GM12878 (cell line): ENCODE measurements around the gene NDE1. TPM values are rescaled to one million over a fixed set of nuclear protein-coding genes. Genes with fewer than 3 reads are reported as not detected.

Experiments
- ASH2L ChIP-seq: fragments of 300-600, 200-600 bp; sonication (generic); IDR thresholded peaks from 2 replicates; pipeline ENCODE4 v1.6.1; 2017; ENCODE audit warnings: low read depth, mild to moderate bottlenecking, borderline replicate concordance
- BHLHE40 ChIP-seq, 2 experiments: fragments of 450-650 bp in 1 of 2; IDR thresholded peaks; 2 replicates each; pipeline ENCODE4 v1.6.1; 2011 to 2017; ENCODE audit warnings: low read depth in 2 of 2, borderline replicate concordance in 1 of 2, improper control_type of control experiment in 1 of 2, low read length in 1 of 2, mild to moderate bottlenecking in 1 of 2
- CEBPB ChIP-seq, 2 experiments: fragments of 150-350 bp in 1 of 2; IDR thresholded peaks; 2 replicates each; pipeline ENCODE4 v1.6.1; 2012 to 2014; ENCODE audit warnings: low read depth in 2 of 2, low read length in 2 of 2, borderline replicate concordance in 1 of 2, inconsistent platforms in 1 of 2
- ESRRA ChIP-seq: IDR thresholded peaks from 2 replicates; pipeline ENCODE4 v1.6.1; 2012; ENCODE audit warnings: mild to moderate bottlenecking, low read length, improper control_type of control experiment
- FOXM1 ChIP-seq: IDR thresholded peaks from 2 replicates; pipeline ENCODE4 v1.6.1; 2012; ENCODE audit warnings: low read depth, mild to moderate bottlenecking, inconsistent platforms, low read length, moderate library complexity
- KDM1A ChIP-seq: fragments of 200-600 bp; sonication (generic); IDR thresholded peaks from 2 replicates; pipeline ENCODE4 v1.6.1; 2016; ENCODE audit warnings: borderline replicate concordance
- MEF2A ChIP-seq: IDR thresholded peaks from 2 replicates; pipeline ENCODE4 v1.6.1; 2011; ENCODE audit warnings: low read depth, mild to moderate bottlenecking, low read length, moderate library complexity; ENCODE audit not compliant: insufficient read depth
- MEF2B ChIP-seq: fragments of 450-650 bp; IDR thresholded peaks from 2 replicates; pipeline ENCODE4 v1.6.1; 2018; ENCODE audit warnings: mild to moderate bottlenecking, moderate library complexity; ENCODE audit not compliant: partially characterized antibody, poor library complexity, severe bottlenecking
- MLLT1 ChIP-seq: fragments of 450-650 bp; IDR thresholded peaks from 2 replicates; pipeline ENCODE4 v1.6.1; 2016; ENCODE audit warnings: mild to moderate bottlenecking
- NFXL1 ChIP-seq: fragments of 450-650 bp; IDR thresholded peaks from 2 replicates; pipeline ENCODE4 v1.6.1; 2017; ENCODE audit warnings: antibody characterized with exemption, mild to moderate bottlenecking, borderline replicate concordance
- NKRF ChIP-seq: fragments of 450-650 bp; conservative IDR thresholded peaks from 2 replicates; pipeline ENCODE4 v1.6.1; 2017; ENCODE audit warnings: mild to moderate bottlenecking, moderate library complexity
- NRF1 ChIP-seq: conservative IDR thresholded peaks from 2 replicates; pipeline ENCODE4 v1.6.1; 2011; ENCODE audit warnings: mild to moderate bottlenecking, low read depth, low read length, improper control_type of control experiment
- PKNOX1 ChIP-seq: fragments of 450-650 bp; IDR thresholded peaks from 2 replicates; pipeline ENCODE4 v1.6.1; 2016; ENCODE audit warnings: mild to moderate bottlenecking
- PRDM15 ChIP-seq: fragments of 450-650 bp; formaldehyde crosslinking; IDR thresholded peaks from 2 replicates; pipeline ENCODE4 v1.4.0; 2020; ENCODE audit warnings: mild to moderate bottlenecking, moderate library complexity
- RB1 ChIP-seq: fragments of 450-650 bp; formaldehyde crosslinking; IDR thresholded peaks from 2 replicates; pipeline ENCODE4 v1.6.1; 2017; ENCODE audit warnings: mild to moderate bottlenecking, borderline replicate concordance
- RELB ChIP-seq: fragments of 450-650 bp; IDR thresholded peaks from 2 replicates; pipeline ENCODE4 v1.6.1; 2017; ENCODE audit warnings: low read depth, mild to moderate bottlenecking, moderate library complexity
- SIX5 ChIP-seq: IDR thresholded peaks from 2 replicates; pipeline ENCODE4 v1.6.1; 2011; ENCODE audit warnings: mild to moderate bottlenecking, low read depth, low read length, moderate library complexity; ENCODE audit not compliant: severe bottlenecking
- STAT3 ChIP-seq: IDR thresholded peaks from 2 replicates; pipeline ENCODE4 v1.6.1; 2011; ENCODE audit warnings: low read depth, low read length, improper control_type of control experiment
- SUZ12 ChIP-seq: fragments of 200-600 bp; sonication (generic); IDR thresholded peaks from one replicate; pipeline ENCODE4 v1.6.1; 2018; ENCODE audit warnings: antibody characterized with exemption, mild to moderate bottlenecking; ENCODE audit not compliant: unreplicated experiment
- ZNF207 ChIP-seq: fragments of 450-650 bp; IDR thresholded peaks from 2 replicates; pipeline ENCODE4 v1.6.1; 2014; ENCODE audit warnings: antibody characterized with exemption, mild to moderate bottlenecking, borderline replicate concordance
- polyA plus RNA-seq, 11 experiments: library from polyadenylated mRNA; depleted of rRNA in 4 of 11; unstranded in 6 of 11; stranded (reverse) in 5 of 11; fragments of >200 nt; fragmentation: Nextera tagmentation in 4 of 11; fragmentation: Illumina TruSeq in 1 of 11; extraction: Ambion mirVana in 4 of 11; extraction: Trizol in 1 of 11; gene quantifications; 1 replicate in 1 of 11; 2 replicates in 10 of 11; pipeline versions ENCODE4 v1.2.1 to v1.2.3, GENCODE V29; 2011 to 2016; ENCODE audit warnings: inconsistent platforms in 2 of 11, missing spikeins in 2 of 11, low read depth in 1 of 11
- total RNA-seq, 4 experiments: library from RNA; depleted of rRNA in 3 of 4; stranded (reverse); fragments of >200 nt in 3 of 4; fragmentation: Illumina TruSeq in 1 of 4; extraction: Trizol in 1 of 4; gene quantifications; 2 replicates each; pipeline versions ENCODE4 v1.2.1 to v1.2.3, GENCODE V29; 2013 to 2021

The NDE1 gene
- total and polyA plus RNA-seq, 10 of the 15 experiments (the other 5 are each of a cell fraction or from before 2014, with no cell fraction given), result 5.7 to 148 (median 87.8) TPM

GRCh38 chr16:15636392-15636873 is 13.6 kb upstream of the NDE1 start (continued):
- TF ChIP-seq PKNOX1 (no peak), MLLT1 (no peak), MEF2A (no peak), STAT3 (no peak), ESRRA (no peak), RB1 (no peak), BHLHE40 (IDR thresholded peaks at IDR 0.05; ENCODE audit: borderline replicate concordance in 1 of 2, low read depth in 2 of 2, low read length in 1 of 2) (no peak), NFXL1 (no peak), KDM1A (no peak), NKRF (no peak), RELB (peak; percentile 28; the same call in 1 of the 2 replicates), ZNF207 (no peak), FOXM1 (0 out of 2 replicates have a peak, but pooled peaks have one; percentile 56), NRF1 (no peak), PRDM15 (CRISPR knock-in tag) (no peak), CEBPB (IDR thresholded peaks at IDR 0.05; ENCODE audit: borderline replicate concordance in 1 of 2, low read depth in 2 of 2, low read length in 2 of 2) (no peak), SUZ12 (no peak), SIX5 (no peak), ASH2L (no peak), MEF2B (peak; percentile 42)
